CD14-positive monocyte (primary cell): ENCODE measurements around the gene CWC27. TPM values are rescaled to one million over a fixed set of nuclear protein-coding genes. Genes with fewer than 3 reads are reported as not detected.

ENCODE experiments used
- DNase-seq, 3 donors: peaks; one replicate each; pipeline ENCODE4 v3.0.0-alpha.2; 2011 to 2022
- H2AFZ ChIP-seq: 2 replicates; pipeline ENCODE4 v1.6.0; 2012; ENCODE audit warnings: mild to moderate bottlenecking, low read depth, low read length, inconsistent platforms; ENCODE audit not compliant: insufficient read depth, poor library complexity, severe bottlenecking
- H3K27ac ChIP-seq, 2 donors: 1 replicate in 1 of 2; 2 replicates in 1 of 2; pipeline ENCODE4 v1.5.1; 2012 to 2013; ENCODE audit warnings: low read length in 2 of 2, control low read depth in 1 of 2, inconsistent platforms in 1 of 2, low read depth in 1 of 2, mild to moderate bottlenecking in 1 of 2
- H3K27me3 ChIP-seq, 2 donors: one replicate each; pipeline versions ENCODE4 v1.6.0 to v1.6.1; 2011 to 2013; ENCODE audit warnings: low read length in 2 of 2; ENCODE audit not compliant: control insufficient read depth in 2 of 2, insufficient read depth in 2 of 2
- H3K36me3 ChIP-seq, 2 donors: replicated peaks in 1 of 2; 1 replicate in 1 of 2; 2 replicates in 1 of 2; pipeline versions ENCODE4 v1.5.1 to v1.6.1; 2012 to 2013; ENCODE audit warnings: low read length in 2 of 2, control low read depth in 1 of 2, inconsistent platforms in 1 of 2, mild to moderate bottlenecking in 1 of 2; ENCODE audit not compliant: insufficient read depth in 2 of 2, control insufficient read depth in 1 of 2
- H3K4me1 ChIP-seq, 2 donors: 1 replicate in 1 of 2; 2 replicates in 1 of 2; pipeline versions ENCODE4 v1.5.1 to v1.6.1; 2012 to 2013; ENCODE audit warnings: low read length in 2 of 2, control low read depth in 1 of 2, inconsistent platforms in 1 of 2, mild to moderate bottlenecking in 1 of 2, moderate library complexity in 1 of 2; ENCODE audit not compliant: insufficient read depth in 2 of 2, control insufficient read depth in 1 of 2
- H3K4me2 ChIP-seq: replicated peaks from 2 replicates; pipeline ENCODE3; 2012; ENCODE audit warnings: low read length, moderate library complexity, mild to moderate bottlenecking; ENCODE audit not compliant: poor library complexity, severe bottlenecking; ENCODE audit errors: extremely low read depth
- H3K4me3 ChIP-seq, 3 experiments: fragments of 200-600 bp in 1 of 3; sonication (generic) in 1 of 3; replicated peaks in 1 of 3; 1 replicate in 2 of 3; 2 replicates in 1 of 3; pipeline ENCODE4 v1.5.1; 2011 to 2013; ENCODE audit warnings: low read length in 3 of 3, mild to moderate bottlenecking in 3 of 3, control low read depth in 2 of 3, low read depth in 2 of 3, inconsistent platforms in 1 of 3, moderate library complexity in 1 of 3
- H3K79me2 ChIP-seq: 2 replicates; pipeline ENCODE4 v1.6.0; 2012; ENCODE audit warnings: mild to moderate bottlenecking, control low read depth, inconsistent platforms, low read length, moderate library complexity; ENCODE audit not compliant: insufficient read depth
- H3K9ac ChIP-seq: 2 replicates; pipeline ENCODE4 v1.6.0; 2017; ENCODE audit warnings: low read length, mild to moderate bottlenecking; ENCODE audit not compliant: insufficient read depth, poor library complexity, severe bottlenecking
- H3K9me3 ChIP-seq, 2 donors: replicated peaks in 1 of 2; 1 replicate in 1 of 2; 2 replicates in 1 of 2; pipeline versions ENCODE4 v1.5.1 to v1.6.1; 2012 to 2013; ENCODE audit warnings: low read length in 2 of 2, control low read depth in 1 of 2; ENCODE audit not compliant: control insufficient read depth in 1 of 2, insufficient read depth in 1 of 2
- H4K20me1 ChIP-seq: 2 replicates; pipeline ENCODE4 v1.6.0; 2012; ENCODE audit warnings: mild to moderate bottlenecking, low read length, control low read depth, moderate library complexity; ENCODE audit not compliant: insufficient read depth
- H3K27ac Mint-ChIP-seq, 7 donors: one replicate each; pipeline ENCODE4 v1.8.0; 2020; ENCODE audit warnings: mild to moderate bottlenecking in 7 of 7, mixed read lengths in 7 of 7, moderate library complexity in 6 of 7, inconsistent platforms in 2 of 7
- H3K27me3 Mint-ChIP-seq, 3 donors: one replicate each; pipeline ENCODE4 v1.8.0; 2021 to 2022; ENCODE audit warnings: low read depth in 3 of 3, mild to moderate bottlenecking in 3 of 3, mixed read lengths in 3 of 3, moderate library complexity in 3 of 3, inconsistent platforms in 1 of 3
- H3K36me3 Mint-ChIP-seq, 2 donors: one replicate each; pipeline ENCODE4 v1.8.0; 2020; ENCODE audit warnings: mixed read lengths in 2 of 2, inconsistent platforms in 1 of 2, mild to moderate bottlenecking in 1 of 2
- H3K4me1 Mint-ChIP-seq: one replicate; pipeline ENCODE4 v1.8.0; 2020; ENCODE audit warnings: mild to moderate bottlenecking, mixed read lengths
- H3K4me3 Mint-ChIP-seq, 2 donors: one replicate each; pipeline ENCODE4 v1.8.0; 2020; ENCODE audit warnings: mild to moderate bottlenecking in 2 of 2, mixed read lengths in 2 of 2, moderate library complexity in 1 of 2
- H3K9me3 Mint-ChIP-seq, 7 donors: one replicate each; pipeline ENCODE4 v1.8.0; 2020 to 2022; ENCODE audit warnings: mixed read lengths in 7 of 7, mild to moderate bottlenecking in 6 of 7, moderate library complexity in 6 of 7, inconsistent platforms in 2 of 7
- WGBS: methylation state at CpG from one replicate; pipeline ENCODE4 v1.1.5; 2013; ENCODE audit warnings: missing lambda C conversion rate; ENCODE audit not compliant: insufficient coverage; 5-methylcytosine and 5-hydroxymethylcytosine counted together
- intact Hi-C, 2 donors: fragments of 100-400 bp; cut with micrococcal nuclease; formaldehyde crosslinking; loops; one replicate each; pipeline versions ENCODE4 v1.15.0 to v1.15.1; 2023
- polyA plus RNA-seq, 3 donors: library from polyadenylated mRNA; depleted of rRNA in 1 of 3; unstranded in 2 of 3; stranded (reverse) in 1 of 3; fragments of 300-500 nt in 2 of 3; fragments of >200 nt in 1 of 3; fragmentation: Illumina TruSeq in 2 of 3; gene quantifications; 1 replicate in 2 of 3; 2 replicates in 1 of 3; pipeline ENCODE4 v1.2.3, GENCODE V29; 2012 to 2021
- TF ChIP-seq, protein P1 (sequence below): fragments of 200-600 bp; IDR thresholded peaks from one replicate; pipeline ENCODE4 v1.8.0; 2022; ENCODE audit warnings: antibody characterized with exemption, mild to moderate bottlenecking

CWC27 gene
- polyA plus RNA-seq, 3 donors: 6.6 to 18.9 (median 14.5) TPM

DNA sequence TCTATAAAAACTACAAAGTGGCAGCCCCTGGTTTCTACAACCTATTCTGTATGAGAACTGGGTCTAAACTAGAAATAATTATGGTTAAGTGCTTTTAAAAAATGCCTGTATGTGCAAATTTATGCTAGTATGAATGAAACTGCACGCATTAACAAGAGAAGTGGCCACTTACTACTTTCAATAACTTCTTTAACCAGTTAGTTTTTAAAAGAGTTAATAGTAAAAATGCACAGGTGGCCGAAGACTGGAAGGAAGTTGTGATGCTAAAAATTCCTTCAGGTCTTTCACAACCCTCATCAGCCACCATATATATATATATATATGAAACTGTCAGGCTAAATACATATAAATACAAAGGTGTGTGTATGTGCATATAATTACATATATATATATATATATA, 41.6 kb upstream of the CWC27 start:
- no CpG with 5 or more reads among the region's 2 CpGs for WGBS
- H3K27ac ChIP-seq: no peak overlapping the region
- H3K4me1 Mint-ChIP-seq: no peaks in the 10 kb centered on the region
- peaks cover 54 to 70% of the 10 kb centered on the region in 2 donors for H3K36me3 Mint-ChIP-seq
- no peaks in the 10 kb centered on the region for H3K4me1 ChIP-seq
- H3K27me3 ChIP-seq: no peaks in the 10 kb centered on the region
- H3K9ac ChIP-seq: no peak overlapping the region
- H3K4me2 ChIP-seq: no peak overlapping the region
- H4K20me1 ChIP-seq: no peaks in the 10 kb centered on the region
- DNase-seq: no peak
- H3K9me3 ChIP-seq: no peaks in the 10 kb centered on the region
- H3K27ac Mint-ChIP-seq: no peak overlapping the region
- intact Hi-C loops: no loop called here
- no peaks in the 10 kb centered on the region for H3K79me2 ChIP-seq
- H3K27me3 Mint-ChIP-seq: no peaks in the 10 kb centered on the region
- H3K36me3 ChIP-seq: peaks cover 39 to 88% of the 10 kb centered on the region in 2 donors
- H3K9me3 Mint-ChIP-seq: no peaks in the 10 kb centered on the region
- no peak overlapping the region for H3K4me3 Mint-ChIP-seq
- H2AFZ ChIP-seq: no peak overlapping the region
- TF ChIP-seq, protein P1, sequence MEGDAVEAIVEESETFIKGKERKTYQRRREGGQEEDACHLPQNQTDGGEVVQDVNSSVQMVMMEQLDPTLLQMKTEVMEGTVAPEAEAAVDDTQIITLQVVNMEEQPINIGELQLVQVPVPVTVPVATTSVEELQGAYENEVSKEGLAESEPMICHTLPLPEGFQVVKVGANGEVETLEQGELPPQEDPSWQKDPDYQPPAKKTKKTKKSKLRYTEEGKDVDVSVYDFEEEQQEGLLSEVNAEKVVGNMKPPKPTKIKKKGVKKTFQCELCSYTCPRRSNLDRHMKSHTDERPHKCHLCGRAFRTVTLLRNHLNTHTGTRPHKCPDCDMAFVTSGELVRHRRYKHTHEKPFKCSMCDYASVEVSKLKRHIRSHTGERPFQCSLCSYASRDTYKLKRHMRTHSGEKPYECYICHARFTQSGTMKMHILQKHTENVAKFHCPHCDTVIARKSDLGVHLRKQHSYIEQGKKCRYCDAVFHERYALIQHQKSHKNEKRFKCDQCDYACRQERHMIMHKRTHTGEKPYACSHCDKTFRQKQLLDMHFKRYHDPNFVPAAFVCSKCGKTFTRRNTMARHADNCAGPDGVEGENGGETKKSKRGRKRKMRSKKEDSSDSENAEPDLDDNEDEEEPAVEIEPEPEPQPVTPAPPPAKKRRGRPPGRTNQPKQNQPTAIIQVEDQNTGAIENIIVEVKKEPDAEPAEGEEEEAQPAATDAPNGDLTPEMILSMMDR: no peak
- no peak overlapping the region for H3K4me3 ChIP-seq

DNA sequence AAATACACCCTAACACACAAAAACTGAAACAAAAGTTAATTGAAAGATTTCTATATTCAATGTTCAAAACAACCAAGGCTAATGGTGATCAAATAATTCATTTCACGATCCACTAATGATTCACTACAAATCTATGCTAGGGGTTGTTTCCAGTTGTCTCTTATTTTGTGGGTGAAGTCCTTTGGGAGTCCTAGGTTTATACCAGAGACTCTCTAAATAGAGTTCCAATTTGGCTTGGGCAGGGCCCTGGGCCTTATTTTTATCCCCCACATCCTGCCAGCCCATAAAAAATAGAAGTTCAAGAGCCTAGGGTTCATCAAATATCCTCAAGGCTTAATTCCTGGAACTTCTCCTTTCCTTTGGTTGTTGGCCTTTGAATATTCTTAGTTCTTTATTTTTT, 26.3 kb upstream of the CWC27 start:
- Histone ChIP-seq H3K79me2 (no peaks in the 10 kb centered on the region), H3K9me3 (no peaks in the 10 kb centered on the region), H3K27me3 (no peaks in the 10 kb centered on the region), H2AFZ (no peak overlapping the region), H3K4me3 (no peak overlapping the region), H4K20me1 (peaks cover 25% of the 10 kb centered on the region), H3K36me3 (peaks cover 32 to 57% of the 10 kb centered on the region in 2 donors), H3K27ac (no peak overlapping the region), H3K4me1 (no peaks in the 10 kb centered on the region), H3K4me2 (no peak overlapping the region), H3K9ac (no peak overlapping the region)
- no peaks in the 10 kb centered on the region for H3K4me1 Mint-ChIP-seq
- no peak overlapping the region for H3K4me3 Mint-ChIP-seq
- no peak for DNase-seq
- intact Hi-C loops: no loop called here
- H3K9me3 Mint-ChIP-seq: no peaks in the 10 kb centered on the region
- H3K36me3 Mint-ChIP-seq: peaks cover 36 to 49% of the 10 kb centered on the region in 2 donors
- TF ChIP-seq, protein P1: no peak
- WGBS: no CpG with 5 or more reads among the region's 1 CpG
- H3K27ac Mint-ChIP-seq: no peak overlapping the region
- H3K27me3 Mint-ChIP-seq: no peaks in the 10 kb centered on the region
